HUES6 (cell line): Measurements from ENCODE around the gene TSEN2.
"Not testable (repeated sequence)": the region's sequence is repeated elsewhere in the genome, so short reads cannot be mapped to it uniquely, and the experiment has no call there.

Experiments used
- H3K27ac ChIP-seq: 2 replicates; pipeline ENCODE4 v1.7.0; 2013; ENCODE audit warnings: low read depth, mild to moderate bottlenecking, low read length, inconsistent platforms
- H3K27me3 ChIP-seq: 2 replicates; pipeline ENCODE4 v1.6.1; 2013; ENCODE audit warnings: low read length; ENCODE audit not compliant: control insufficient read depth, insufficient read depth
- H3K36me3 ChIP-seq: 2 replicates; pipeline ENCODE4 v1.6.1; 2013; ENCODE audit warnings: low read length; ENCODE audit not compliant: control insufficient read depth, insufficient read depth
- H3K4me1 ChIP-seq: 2 replicates; pipeline ENCODE4 v1.6.1; 2013; ENCODE audit warnings: low read length; ENCODE audit not compliant: control insufficient read depth, insufficient read depth
- H3K4me3 ChIP-seq: 2 replicates; pipeline ENCODE4 v1.5.1; 2013; ENCODE audit warnings: low read depth, low read length
- H3K9ac ChIP-seq: one replicate; pipeline ENCODE4 v1.6.1; 2013; ENCODE audit warnings: mild to moderate bottlenecking, low read length
- H3K9me3 ChIP-seq: 2 replicates; pipeline ENCODE4 v1.6.1; 2013; ENCODE audit warnings: low read depth, low read length; ENCODE audit not compliant: control insufficient read depth, insufficient read depth

Gene TSEN2

DNA sequence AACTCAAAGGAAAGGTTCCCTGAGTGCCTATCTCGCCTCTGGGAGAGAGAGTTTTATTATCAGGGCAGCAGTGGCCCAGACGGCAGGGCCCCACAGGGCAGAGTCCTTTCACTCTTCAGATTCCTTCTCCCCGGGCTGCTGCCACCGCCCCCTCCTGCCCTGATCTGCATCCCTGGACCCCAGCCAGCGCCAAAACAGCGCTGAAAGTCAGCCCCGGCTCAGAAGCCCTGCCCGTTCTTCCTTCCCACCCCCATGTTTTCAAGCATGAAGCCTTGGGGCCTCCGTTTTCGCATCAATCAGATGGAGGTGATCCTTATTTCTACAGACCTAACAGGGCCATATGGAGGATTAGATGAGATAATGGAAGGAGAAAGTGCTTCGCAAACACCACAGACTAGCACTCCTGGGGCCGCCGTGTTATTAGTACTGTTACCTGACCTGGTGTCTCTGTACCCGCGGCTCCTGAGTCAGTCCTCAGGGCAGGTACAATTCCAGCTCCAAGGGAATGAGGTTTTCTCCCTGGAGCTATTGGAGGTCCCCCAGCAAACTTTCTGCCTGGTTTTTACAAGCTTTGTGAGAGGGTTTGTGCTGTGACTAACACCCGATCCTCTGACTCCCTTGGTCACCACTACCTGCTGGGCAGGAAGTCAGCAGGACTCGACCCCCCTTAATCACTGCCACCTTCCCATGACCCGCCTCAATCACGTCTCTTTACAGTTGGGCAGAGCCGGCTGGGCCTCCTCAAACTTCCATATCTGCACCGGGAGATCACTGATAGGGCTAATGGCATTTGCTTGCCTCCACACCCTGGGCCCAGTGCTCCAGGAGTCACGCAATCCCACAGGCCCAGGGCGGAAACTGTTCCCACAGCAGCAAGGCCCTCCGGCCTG lies 39.5 kb upstream of the TSEN2 start:
- Histone ChIP-seq H3K27ac (no peak overlapping the region), H3K27me3 (peaks cover 25% of the 10 kb centered on the region), H3K4me1 (peaks cover 20% of the 10 kb centered on the region), H3K36me3 (no peaks in the 10 kb centered on the region), H3K4me3 (peak overlapping the region; percentile 26; the same call in 1 of the 2 replicates), H3K9ac (no peak overlapping the region), H3K9me3 (no peaks in the 10 kb centered on the region)

DNA sequence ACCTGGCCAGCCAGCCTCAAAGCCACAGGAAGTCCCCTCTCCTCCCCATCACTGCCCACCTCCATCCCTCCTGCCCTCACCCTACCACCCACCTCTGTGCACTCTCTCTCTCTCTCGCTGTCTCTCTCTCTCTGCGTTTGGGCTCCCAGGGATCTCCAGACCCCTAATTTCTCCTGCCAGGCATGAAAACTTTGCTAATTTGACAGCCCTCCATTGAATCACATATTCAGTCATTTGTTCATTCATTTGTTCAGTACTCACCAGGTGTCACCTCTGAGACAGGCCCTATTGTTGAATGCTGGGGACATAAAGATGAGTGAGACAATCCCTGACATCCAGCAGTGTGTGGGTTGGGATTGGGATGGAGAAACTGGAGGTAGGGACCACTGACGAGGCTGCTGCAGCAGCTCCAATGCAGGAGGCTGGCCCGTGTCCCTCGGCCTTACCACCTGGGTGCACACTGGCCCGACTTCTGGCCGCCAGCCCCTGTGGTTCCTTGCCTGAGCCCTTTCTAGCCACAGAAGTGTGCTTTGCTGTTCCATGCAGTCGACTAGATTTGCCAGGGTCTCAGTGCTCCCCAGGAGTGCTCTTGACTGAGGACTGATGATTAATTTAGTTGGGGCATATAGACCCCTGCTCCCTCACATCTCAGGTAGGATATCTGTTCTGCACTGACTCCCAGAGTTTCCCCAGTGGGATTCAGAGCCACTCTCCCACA lies 38.6 kb upstream of the TSEN2 start:
- Histone ChIP-seq H3K4me1 (peaks cover 20% of the 10 kb centered on the region), H3K4me3 (no peak overlapping the region), H3K36me3 (no peaks in the 10 kb centered on the region), H3K27me3 (peaks cover 25% of the 10 kb centered on the region), H3K27ac (no peak overlapping the region), H3K9me3 (no peaks in the 10 kb centered on the region), H3K9ac (no peak overlapping the region)

DNA sequence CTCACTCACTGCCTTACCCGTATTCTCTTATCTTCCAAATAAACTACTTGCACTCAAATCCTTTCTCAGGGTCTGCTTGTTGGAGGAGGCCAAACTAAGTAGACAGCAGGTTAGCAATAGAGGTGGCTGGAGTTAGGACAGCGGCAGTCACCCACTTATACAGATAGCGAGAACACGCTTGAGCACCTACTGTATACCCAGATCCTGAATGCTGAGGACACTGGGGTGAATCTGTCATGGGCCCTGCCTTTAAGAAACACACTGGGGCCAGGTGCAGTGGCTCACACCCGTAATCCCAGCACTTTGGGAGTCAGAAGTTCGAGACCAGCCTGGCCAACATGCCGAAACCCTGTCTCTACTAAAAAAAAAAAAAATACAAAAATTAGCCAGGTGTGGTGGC lies 38.0 kb upstream of the TSEN2 start:
- Histone ChIP-seq H3K9ac (no peak overlapping the region), H3K4me1 (peaks cover 20% of the 10 kb centered on the region), H3K27me3 (peaks cover 25% of the 10 kb centered on the region), H3K9me3 (no peaks in the 10 kb centered on the region), H3K4me3 (no peak overlapping the region), H3K36me3 (no peaks in the 10 kb centered on the region), H3K27ac (no peak overlapping the region)

DNA sequence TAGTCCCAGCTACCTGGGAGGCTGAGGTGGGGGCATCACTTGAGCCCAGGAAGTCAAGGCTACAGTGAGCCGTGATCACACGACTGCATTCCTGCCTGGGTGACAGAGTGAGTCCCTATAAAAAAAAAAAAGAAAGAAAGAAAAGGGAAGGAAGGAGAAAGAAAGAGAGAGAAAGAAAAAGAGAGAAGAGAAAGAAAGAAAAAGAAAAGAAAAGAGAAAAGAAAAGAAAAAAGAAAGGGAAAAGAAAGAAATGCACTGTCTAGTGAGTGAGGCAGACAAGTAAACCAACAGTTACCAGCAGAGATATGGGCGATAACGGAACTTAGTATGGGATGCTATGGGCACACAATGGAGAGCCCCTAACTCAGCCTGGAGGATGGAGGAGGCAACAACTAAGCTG lies 37.2 kb upstream of the TSEN2 start:
- Histone ChIP-seq H3K9ac (no peak overlapping the region), H3K27me3 (peaks cover 23% of the 10 kb centered on the region), H3K36me3 (no peaks in the 10 kb centered on the region), H3K9me3 (no peaks in the 10 kb centered on the region), H3K4me1 (peaks cover 20% of the 10 kb centered on the region), H3K27ac (no peak overlapping the region), H3K4me3 (no peak overlapping the region)

DNA sequence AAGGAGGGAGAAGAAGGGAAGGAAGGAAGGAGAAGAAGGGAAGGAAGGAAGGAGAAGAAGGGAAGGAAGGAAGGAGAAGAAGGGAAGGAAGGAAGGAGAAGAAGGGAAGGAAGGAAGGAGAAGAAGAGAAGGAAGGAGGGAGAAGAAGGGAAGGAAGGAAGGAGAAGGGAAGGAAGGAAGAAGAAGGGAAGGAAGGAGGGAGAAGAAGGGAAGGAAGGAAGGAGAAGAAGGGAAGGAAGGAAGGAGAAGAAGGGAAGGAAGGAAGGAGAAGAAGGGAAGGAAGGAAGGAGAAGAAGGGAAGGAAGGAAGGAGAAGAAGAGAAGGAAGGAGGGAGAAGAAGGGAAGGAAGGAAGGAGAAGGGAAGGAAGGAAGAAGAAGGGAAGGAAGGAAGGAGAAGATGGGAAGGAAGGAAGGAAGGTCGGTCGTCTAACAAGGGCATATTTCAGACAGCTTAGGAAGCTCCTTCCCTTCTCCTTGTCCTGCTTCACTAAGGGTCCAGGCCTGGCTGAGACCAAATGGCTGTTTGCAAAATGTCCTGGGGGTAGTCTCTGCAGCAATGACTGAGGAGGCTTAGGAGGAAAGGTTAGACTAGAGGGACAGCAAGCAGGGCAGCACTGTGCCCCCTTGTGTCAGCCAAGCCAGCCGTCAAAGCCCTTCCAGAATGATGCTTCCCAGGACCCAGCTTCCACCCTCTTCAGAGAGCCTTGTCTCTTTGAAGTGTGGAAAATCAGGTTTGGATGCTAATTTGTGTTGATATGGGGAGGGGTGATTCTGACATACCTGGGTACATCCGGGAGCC lies 35.7 kb upstream of the TSEN2 start:
- not testable (repeated sequence) for H3K9me3 ChIP-seq, H3K4me3 ChIP-seq, H3K36me3 ChIP-seq, H3K27ac ChIP-seq, H3K9ac ChIP-seq, H3K27me3 ChIP-seq
- peaks cover 16% of the 10 kb centered on the region for H3K4me1 ChIP-seq

DNA sequence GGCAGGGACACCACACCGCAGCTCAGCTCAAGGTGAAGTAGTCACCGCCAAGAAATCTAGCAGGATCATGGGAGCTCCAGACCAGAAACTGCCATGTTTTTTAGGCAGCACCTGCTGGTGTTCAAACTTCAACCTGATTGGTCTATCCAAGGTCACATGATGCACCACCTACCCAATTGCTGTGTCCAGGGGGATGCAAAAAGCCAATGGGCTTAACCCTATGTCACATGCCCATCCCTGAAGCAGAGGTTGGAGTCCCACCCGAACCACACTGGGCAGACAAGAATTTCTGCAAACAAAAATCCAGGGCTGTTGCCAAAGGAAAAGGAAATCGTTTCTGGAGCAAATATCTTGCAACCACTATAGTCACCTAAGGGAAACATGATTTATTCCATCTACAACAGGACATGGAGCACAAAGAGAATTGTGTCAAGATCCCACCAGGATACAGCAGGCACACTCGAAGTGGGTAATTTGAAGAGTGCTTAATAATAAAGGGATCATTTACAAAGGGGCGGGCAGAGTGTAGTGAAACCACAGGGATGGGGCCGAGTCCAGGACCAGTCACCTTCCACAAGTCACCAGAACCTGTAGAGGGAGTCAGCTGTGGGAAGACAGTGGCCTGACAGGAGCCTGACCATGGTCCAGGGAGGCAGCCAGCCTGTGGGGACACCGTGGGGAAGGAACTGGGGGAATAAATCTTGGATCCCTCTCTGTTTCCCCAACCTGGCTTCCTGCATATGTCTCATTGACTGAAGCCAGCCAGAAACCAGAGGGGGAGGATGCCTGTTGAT lies 34.2 kb upstream of the TSEN2 start:
- Histone ChIP-seq H3K27ac (no peak overlapping the region), H3K27me3 (0 out of 2 replicates have a peak, but pooled peaks cover 2% of the 10 kb centered on the region), H3K4me3 (no peak overlapping the region), H3K4me1 (peaks cover 7% of the 10 kb centered on the region), H3K36me3 (no peaks in the 10 kb centered on the region), H3K9ac (no peak overlapping the region), H3K9me3 (no peaks in the 10 kb centered on the region)

DNA sequence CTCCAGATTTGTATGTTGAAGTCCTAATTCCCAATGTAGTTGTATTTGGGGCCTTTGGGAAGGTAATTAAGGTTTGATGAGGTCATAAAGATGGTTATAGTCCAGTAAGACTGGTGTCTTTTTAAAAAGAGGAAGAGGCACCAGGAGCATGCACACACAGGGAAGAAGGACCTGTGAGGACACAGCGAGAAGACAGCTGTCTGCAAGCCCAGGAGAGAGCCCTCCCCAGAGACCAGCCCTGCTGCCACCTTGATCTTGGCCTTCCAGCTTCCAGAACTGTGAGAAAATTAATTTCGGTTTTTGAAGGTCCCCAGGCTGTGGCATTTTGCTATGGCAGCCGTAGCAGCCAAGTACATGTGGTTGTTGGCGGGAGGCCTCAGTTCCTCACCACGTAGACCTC lies 32.8 kb upstream of the TSEN2 start:
- H3K9ac ChIP-seq = no peak overlapping the region
- no peak overlapping the region for H3K4me3 ChIP-seq
- H3K9me3 ChIP-seq = no peaks in the 10 kb centered on the region
- H3K36me3 ChIP-seq = no peaks in the 10 kb centered on the region
- no peaks in the 10 kb centered on the region for H3K4me1 ChIP-seq
- no peak overlapping the region for H3K27ac ChIP-seq
- 0 out of 2 replicates have a peak, but pooled peaks cover 2% of the 10 kb centered on the region for H3K27me3 ChIP-seq

DNA sequence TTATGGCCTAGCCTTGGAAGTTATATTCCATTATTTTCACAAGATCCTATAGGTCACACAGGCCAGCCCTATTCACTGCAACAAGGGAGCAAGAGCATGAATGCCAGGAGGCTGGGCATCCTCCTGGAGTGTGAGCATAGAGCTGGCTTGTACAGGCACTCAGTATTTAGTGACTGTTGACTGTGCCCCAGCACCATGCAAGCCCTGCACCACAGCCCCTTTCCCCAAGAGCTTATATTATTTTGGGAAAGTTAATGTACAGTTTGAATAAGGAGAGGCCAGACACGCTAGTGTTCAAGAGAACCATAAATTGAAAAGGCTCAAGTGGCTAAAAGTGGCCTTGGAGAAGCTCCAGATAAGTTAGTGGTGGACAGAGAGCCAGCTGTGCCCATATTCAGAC lies 32.3 kb upstream of the TSEN2 start:
- no peak overlapping the region for H3K9ac ChIP-seq
- no peaks in the 10 kb centered on the region for H3K9me3 ChIP-seq
- H3K27ac ChIP-seq = no peak overlapping the region
- 0 out of 2 replicates have a peak, but pooled peaks cover 2% of the 10 kb centered on the region for H3K27me3 ChIP-seq
- no peak overlapping the region for H3K4me3 ChIP-seq
- no peaks in the 10 kb centered on the region for H3K4me1 ChIP-seq
- H3K36me3 ChIP-seq = no peaks in the 10 kb centered on the region

DNA sequence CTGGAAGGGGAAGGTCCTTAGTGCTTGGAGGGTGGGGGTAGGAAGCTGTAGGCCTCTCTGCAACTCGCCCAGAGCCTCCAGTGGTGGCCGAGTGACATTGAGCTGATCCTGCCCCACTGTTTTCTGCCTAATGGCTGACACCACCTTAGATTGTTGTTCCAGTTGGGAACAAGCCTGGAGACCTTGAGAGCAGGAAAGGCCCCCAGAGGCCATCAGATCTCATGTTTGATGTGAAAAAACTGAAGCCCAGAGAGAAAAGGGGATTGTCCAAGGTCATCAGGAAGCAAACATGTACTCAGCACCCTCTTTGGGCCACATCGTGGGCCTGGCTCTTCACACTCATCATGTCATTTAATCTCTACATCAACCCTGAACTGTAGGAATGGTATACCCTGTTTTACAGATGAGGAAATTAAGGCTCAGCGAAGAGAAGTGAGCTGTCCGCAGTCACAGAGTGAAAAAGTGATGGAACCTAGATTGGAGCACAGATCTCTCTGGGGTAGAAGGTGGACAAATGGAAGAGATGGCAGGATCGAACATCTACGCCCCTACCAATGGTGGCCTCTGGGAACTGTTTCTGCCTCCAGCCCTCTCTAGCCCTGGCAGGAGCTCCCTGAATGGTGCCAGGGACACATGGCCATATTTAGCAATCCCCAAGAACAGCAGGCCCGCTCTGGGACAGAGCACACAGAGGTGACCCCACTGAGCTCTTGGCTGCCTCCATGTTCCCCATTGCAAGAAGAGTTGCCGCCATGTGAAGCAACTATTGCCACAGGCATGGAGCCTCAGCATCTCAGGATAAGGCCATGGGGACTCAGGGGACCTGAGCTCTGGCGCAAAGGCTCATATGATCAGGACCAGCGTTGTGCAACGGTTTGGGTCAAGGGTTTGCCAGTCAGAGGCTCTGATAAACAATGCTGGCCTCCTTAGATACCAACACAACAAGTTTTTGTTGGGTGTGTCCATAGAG lies 31.6 kb upstream of the TSEN2 start:
- Histone ChIP-seq H3K9ac (no peak overlapping the region), H3K4me3 (no peak overlapping the region), H3K9me3 (no peaks in the 10 kb centered on the region), H3K27ac (no peak overlapping the region), H3K4me1 (no peaks in the 10 kb centered on the region), H3K36me3 (no peaks in the 10 kb centered on the region), H3K27me3 (0 out of 2 replicates have a peak, but pooled peaks cover 2% of the 10 kb centered on the region)
